OCI-LY1 (cell line): ENCODE results near the gene MIER1.

Experiments
- H2AFZ ChIP-seq: fragments of 200-600 bp; sonication (generic), shearing (Covaris generic); 2 replicates; pipeline ENCODE4 v1.6.0; 2014; ENCODE audit warnings: antibody characterized with exemption, mild to moderate bottlenecking, low read length
- H3F3A ChIP-seq: fragments of 200-600 bp; sonication (generic), shearing (Covaris generic); 2 replicates; pipeline ENCODE4 v1.6.0; 2014; ENCODE audit warnings: mild to moderate bottlenecking, antibody characterized with exemption, low read length, moderate library complexity; ENCODE audit not compliant: insufficient read depth
- H3K27ac ChIP-seq: fragments of 200-600 bp; sonication (generic); 2 replicates; pipeline ENCODE4 v1.5.1; 2014; ENCODE audit warnings: low read length, mixed run types, mild to moderate bottlenecking, low read depth; ENCODE audit not compliant: poor library complexity, severe bottlenecking
- H3K27me3 ChIP-seq: fragments of 200-600 bp; sonication (generic); 2 replicates; pipeline ENCODE4 v1.6.0; 2014; ENCODE audit warnings: antibody characterized with exemption, mild to moderate bottlenecking, low read length, moderate library complexity; ENCODE audit not compliant: insufficient read depth
- H3K36me3 ChIP-seq: fragments of 200-600 bp; sonication (generic); 2 replicates; pipeline ENCODE4 v1.6.1; 2014; ENCODE audit warnings: mild to moderate bottlenecking, antibody characterized with exemption, low read length, moderate library complexity, mixed read lengths; ENCODE audit not compliant: insufficient read depth
- H3K4me1 ChIP-seq: fragments of 200-600 bp; sonication (generic); 2 replicates; pipeline ENCODE4 v1.5.1; 2014; ENCODE audit warnings: mild to moderate bottlenecking, low read length, moderate library complexity; ENCODE audit not compliant: insufficient read depth, severe bottlenecking
- H3K4me2 ChIP-seq: fragments of 200-600 bp; sonication (generic), shearing (Covaris generic); 2 replicates; pipeline ENCODE4 v1.6.1; 2014; ENCODE audit warnings: low read length
- H3K4me3 ChIP-seq: fragments of 200-600 bp; sonication (generic); 2 replicates; pipeline ENCODE4 v1.5.1; 2014; ENCODE audit warnings: low read length, low read depth, mild to moderate bottlenecking, mixed read lengths; ENCODE audit not compliant: poor library complexity, severe bottlenecking
- H3K79me2 ChIP-seq: fragments of 200-600 bp; shearing (Covaris generic); 2 replicates; pipeline ENCODE4 v1.6.1; 2016; ENCODE audit warnings: mixed run types, low read length, mixed read lengths; ENCODE audit not compliant: insufficient read depth
- H3K9ac ChIP-seq: fragments of 200-600 bp; sonication (generic), shearing (Covaris generic); 2 replicates; pipeline ENCODE4 v1.6.1; 2014; ENCODE audit warnings: mild to moderate bottlenecking, low read length, mixed read lengths
- H3K9me2 ChIP-seq: fragments of 200-600 bp; sonication (generic), shearing (Covaris generic); 2 replicates; pipeline ENCODE4 v1.6.1; 2014; ENCODE audit warnings: low read depth, mild to moderate bottlenecking, low read length, mixed read lengths
- H3K9me3 ChIP-seq: fragments of 200-600 bp; shearing (Covaris generic); 2 replicates; pipeline ENCODE4 v1.6.1; 2014; ENCODE audit warnings: low read length, mixed read lengths
- H4K20me1 ChIP-seq: fragments of 200-600 bp; sonication (generic), shearing (Covaris generic); 2 replicates; pipeline ENCODE4 v1.6.0; 2016; ENCODE audit warnings: mild to moderate bottlenecking, low read length; ENCODE audit not compliant: insufficient read depth
- EZH2 ChIP-seq: fragments of 200-600 bp; sonication (generic), shearing (Covaris generic); IDR thresholded peaks from 2 replicates; pipeline ENCODE4 v1.8.0; 2017; ENCODE audit warnings: borderline replicate concordance, mixed run types, mild to moderate bottlenecking, antibody characterized with exemption, low read length, moderate library complexity, mixed read lengths
- TF ChIP-seq, protein P1 (sequence below): fragments of 200-600 bp; sonication (generic), shearing (Covaris generic); IDR thresholded peaks from 2 replicates; pipeline ENCODE4 v1.5.1; 2017; ENCODE audit warnings: mild to moderate bottlenecking, antibody characterized with exemption, low read length, moderate library complexity, mixed read lengths

The MIER1 gene

DNA sequence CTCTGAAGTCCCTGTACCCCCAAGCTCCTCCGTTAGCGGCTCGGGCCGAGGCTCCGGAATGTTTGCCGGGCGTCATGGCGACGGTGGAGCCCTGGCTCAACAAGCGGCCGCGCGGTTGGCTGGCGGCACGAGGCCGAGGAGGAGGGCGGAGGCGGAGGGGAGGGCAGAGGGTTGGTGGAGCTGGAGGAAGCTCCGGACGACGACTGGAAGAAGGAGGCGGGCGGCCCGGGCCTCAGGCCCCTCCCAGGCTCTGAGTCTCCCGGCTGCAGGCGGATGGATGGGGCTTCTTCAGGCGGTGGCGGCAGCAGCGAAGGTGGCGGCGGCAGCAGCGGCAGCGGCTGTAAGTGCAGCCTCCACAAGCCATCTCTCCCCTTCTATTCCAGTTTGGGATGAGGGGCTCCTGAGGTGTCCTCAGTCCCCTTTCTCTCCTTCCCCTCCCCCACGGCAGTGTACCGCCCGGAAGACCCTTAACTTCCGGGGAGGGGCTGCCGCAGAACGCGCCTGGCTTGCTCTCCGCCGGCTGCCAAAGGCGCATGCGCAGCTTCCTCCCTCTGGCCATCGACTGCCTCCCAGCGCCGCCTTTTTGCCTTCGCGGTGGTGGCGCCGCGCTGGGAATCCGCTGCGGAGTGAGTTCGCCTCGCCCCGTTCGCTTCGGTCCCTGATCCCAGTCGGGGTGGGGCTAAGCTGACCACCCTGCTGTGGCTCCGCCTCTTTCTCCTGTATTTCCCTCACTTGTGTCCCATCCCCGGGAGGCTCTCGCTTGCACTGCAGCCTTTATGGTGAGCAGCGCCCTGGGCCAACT lies at the start of gene MIER1, which contains the start of gene DNAI4:
Gene MIER1 (plus strand): TSS at position 235 of the 802 bp plus-strand sequence. CDS start 39 bp downstream, at position 274.
Gene DNAI4 (minus strand): TSS at position 101 of the 802 bp plus-strand sequence. CDS start 25 bp downstream, at position 76.
- Histone ChIP-seq H3K9me3 (no peaks in the 10 kb centered on the region), H3K36me3 (0 out of 2 replicates have a peak, but pooled peaks cover 9% of the 10 kb centered on the region), H3F3A (no peaks in the 10 kb centered on the region; the same call in none of the 2 replicates), H3K9ac (peak within 1 kb of the TSS; percentile 94), H3K9me2 (no peaks in the 10 kb centered on the region), H3K4me2 (peak within 1 kb of the TSS; percentile 79), H3K79me2 (peaks cover 36% of the 10 kb centered on the region), H3K4me1 (peaks cover 47% of the 10 kb centered on the region), H2AFZ (no peak within 1 kb of the TSS), H3K4me3 (peak within 1 kb of the TSS; percentile 95), H3K27ac (peak within 1 kb of the TSS; percentile 67), H4K20me1 (no peaks in the 10 kb centered on the region), H3K27me3 (no peaks in the 10 kb centered on the region)
- TF ChIP-seq, protein P1, sequence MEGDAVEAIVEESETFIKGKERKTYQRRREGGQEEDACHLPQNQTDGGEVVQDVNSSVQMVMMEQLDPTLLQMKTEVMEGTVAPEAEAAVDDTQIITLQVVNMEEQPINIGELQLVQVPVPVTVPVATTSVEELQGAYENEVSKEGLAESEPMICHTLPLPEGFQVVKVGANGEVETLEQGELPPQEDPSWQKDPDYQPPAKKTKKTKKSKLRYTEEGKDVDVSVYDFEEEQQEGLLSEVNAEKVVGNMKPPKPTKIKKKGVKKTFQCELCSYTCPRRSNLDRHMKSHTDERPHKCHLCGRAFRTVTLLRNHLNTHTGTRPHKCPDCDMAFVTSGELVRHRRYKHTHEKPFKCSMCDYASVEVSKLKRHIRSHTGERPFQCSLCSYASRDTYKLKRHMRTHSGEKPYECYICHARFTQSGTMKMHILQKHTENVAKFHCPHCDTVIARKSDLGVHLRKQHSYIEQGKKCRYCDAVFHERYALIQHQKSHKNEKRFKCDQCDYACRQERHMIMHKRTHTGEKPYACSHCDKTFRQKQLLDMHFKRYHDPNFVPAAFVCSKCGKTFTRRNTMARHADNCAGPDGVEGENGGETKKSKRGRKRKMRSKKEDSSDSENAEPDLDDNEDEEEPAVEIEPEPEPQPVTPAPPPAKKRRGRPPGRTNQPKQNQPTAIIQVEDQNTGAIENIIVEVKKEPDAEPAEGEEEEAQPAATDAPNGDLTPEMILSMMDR, result peak; percentile 24; the same call in 1 of the 2 replicates
- no peak for TF ChIP-seq EZH2

DNA sequence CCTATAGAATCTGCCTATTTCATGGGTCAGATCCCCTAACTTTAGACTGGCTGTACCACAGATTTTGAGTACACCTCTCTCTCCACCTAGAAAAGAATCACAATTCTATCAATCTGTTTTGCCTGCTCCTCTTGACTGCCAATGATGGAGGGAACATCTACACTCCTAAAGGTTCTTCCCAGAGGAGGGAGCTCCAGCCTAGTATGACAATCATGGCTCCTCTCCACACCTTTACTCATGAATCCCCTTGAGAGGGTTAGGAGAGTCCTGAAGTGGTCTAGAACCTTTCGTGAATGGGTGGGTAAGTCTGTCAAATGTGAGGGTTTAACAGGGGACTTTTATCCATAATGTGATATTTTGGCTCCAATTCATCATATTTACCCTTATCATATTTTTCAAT lies 48.1 kb upstream of the MIER1 start:
- H3K4me2 ChIP-seq, result no peak overlapping the region
- H3K79me2 ChIP-seq, result no peaks in the 10 kb centered on the region
- H3K36me3 ChIP-seq, result no peaks in the 10 kb centered on the region
- no peak for TF ChIP-seq EZH2
- TF ChIP-seq, protein P1, result no peak
- no peaks in the 10 kb centered on the region for H3F3A ChIP-seq
- H3K9me2 ChIP-seq, result no peaks in the 10 kb centered on the region
- no peak overlapping the region for H3K27ac ChIP-seq
- H3K4me3 ChIP-seq, result no peak overlapping the region
- H3K27me3 ChIP-seq, result no peaks in the 10 kb centered on the region
- H3K9me3 ChIP-seq, result no peaks in the 10 kb centered on the region
- no peaks in the 10 kb centered on the region for H3K4me1 ChIP-seq
- H4K20me1 ChIP-seq, result no peaks in the 10 kb centered on the region
- no peak overlapping the region for H2AFZ ChIP-seq
- no peak overlapping the region for H3K9ac ChIP-seq

DNA sequence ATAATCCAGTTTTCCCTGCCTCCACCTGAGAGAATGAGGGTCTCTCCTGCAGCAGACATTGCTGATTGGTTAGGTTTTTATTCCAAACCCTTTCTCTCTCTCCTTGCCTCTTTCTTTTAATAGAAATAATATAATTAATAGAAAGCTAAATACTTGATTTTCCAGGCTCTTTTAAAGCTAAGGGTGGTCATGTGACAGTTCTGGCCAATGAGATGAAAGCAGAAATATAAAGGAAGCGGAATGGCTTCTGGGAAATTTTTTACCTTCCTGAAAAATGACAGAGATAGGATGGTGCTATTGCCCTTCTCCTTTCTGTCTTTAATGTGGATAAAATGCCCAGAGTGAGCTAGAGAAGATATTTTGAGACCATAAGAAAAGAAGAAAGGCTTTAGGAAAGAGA lies 35.8 kb upstream of the MIER1 start:
- Histone ChIP-seq H3K9me3 (no peaks in the 10 kb centered on the region), H3K4me3 (no peak overlapping the region), H3K36me3 (no peaks in the 10 kb centered on the region), H2AFZ (no peak overlapping the region), H3K4me1 (no peaks in the 10 kb centered on the region), H3F3A (no peaks in the 10 kb centered on the region), H3K9ac (no peak overlapping the region), H3K27ac (no peak overlapping the region), H3K27me3 (no peaks in the 10 kb centered on the region), H4K20me1 (no peaks in the 10 kb centered on the region), H3K79me2 (no peaks in the 10 kb centered on the region), H3K9me2 (no peaks in the 10 kb centered on the region), H3K4me2 (no peak overlapping the region)
- TF ChIP-seq, protein P1, result no peak
- TF ChIP-seq EZH2, result no peak
